ENCODE data around the gene CEP72. TPM values are rescaled to one million over a fixed set of nuclear protein-coding genes. Genes with fewer than 3 reads are reported as not detected.
"Not testable (repeated sequence)": the region's sequence is repeated elsewhere in the genome, so short reads cannot be mapped to it uniquely, and the experiment has no call there.

Gene CEP72
- total and polyA plus RNA-seq, 2 of the 13 experiments (the other 11 are each of a cell fraction or from before 2014, with no cell fraction given), result 3.4 to 9.4 TPM

DNA sequence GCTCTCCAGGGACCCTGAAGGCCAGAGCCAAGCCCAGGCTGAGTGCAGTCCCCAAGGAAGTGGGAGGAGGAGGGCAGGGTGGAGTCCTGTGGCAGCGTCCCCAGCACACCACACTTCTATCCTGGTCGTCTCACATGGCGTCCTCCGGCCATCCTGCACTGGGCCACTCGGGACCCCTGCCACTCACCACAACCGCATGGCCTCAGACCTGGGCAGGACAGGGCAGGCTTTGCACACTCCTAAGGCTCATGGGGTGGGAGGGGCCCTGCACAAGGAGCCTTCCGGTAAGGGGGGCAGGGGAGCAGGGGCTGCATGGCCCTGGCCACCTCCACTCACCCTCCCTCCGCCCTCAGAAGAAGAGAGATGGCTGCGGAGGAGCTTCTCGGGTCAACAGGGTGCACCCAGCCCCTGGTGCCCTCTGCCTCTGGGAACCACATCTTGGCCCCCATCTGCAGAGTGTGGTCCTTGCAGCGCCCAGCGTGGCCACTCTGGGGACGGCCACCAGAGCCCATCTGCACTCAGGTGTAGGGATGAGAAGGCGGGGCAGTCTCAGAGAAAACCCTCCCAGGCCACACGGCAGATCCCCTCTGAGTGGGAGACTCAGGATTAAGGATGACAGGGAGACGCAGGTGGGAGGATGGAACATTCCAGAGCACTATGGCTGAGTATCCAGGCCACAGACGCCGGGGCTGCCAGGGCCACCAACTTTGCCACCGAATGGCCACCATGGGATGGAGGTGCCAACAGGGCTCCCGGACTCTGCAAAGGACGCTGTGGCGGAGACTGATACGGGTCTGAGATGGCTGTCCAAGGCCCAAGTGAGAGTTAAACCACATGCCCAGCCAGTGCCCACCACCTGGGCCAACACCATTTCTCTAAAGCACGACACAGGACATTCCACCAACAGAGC, 73.4 kb downstream of the CEP72 start:
- in situ Hi-C loops (cut with HindIII; ENCODE audit: extremely low pct_ligation_motif_present, low pct_unique_long_range_greater_than_20kb), result loop anchor here (10.0 kb wide), 1 partner anchor 89 kb away; no protein-coding TSS in a partner anchor

GRCh38 chr5:686172-686523, 74.0 kb downstream of the CEP72 start:
- H4K20me1 ChIP-seq (ENCODE audit: insufficient read depth, low read length); H3K4me3 ChIP-seq (replicated peaks in 1 of 3; ENCODE audit: insufficient read depth in 1 of 3, low read depth in 2 of 3, low read length in 3 of 3); H3K4me2 ChIP-seq (ENCODE audit: low read depth, low read length); CTCF ChIA-PET (ENCODE audit: low intra/inter-chr PET ratio, low total read pairs); ATAC-seq; DNase-seq (ENCODE audit: low spot score); H3K9me3 ChIP-seq (ENCODE audit: low read length); FAIRE-seq; POLR2A ChIA-PET; intact Hi-C loops (cut with micrococcal nuclease; ENCODE audit: unreplicated experiment); H3K4me1 ChIP-seq (ENCODE audit: insufficient read depth, low read length); H2AFZ ChIP-seq (ENCODE audit: low read length); H3K9ac ChIP-seq (ENCODE audit: insufficient read depth, low read depth, low read length); H3K36me3 ChIP-seq (replicated peaks in 1 of 2; ENCODE audit: control insufficient read depth in 1 of 2, insufficient read depth in 2 of 2, low read length in 2 of 2); H3K27ac ChIP-seq (ENCODE audit: extremely low read length, insufficient read depth, low read length); H3K79me2 ChIP-seq (ENCODE audit: insufficient read depth, low read length); BruUV-seq (replicated peaks): not testable (repeated sequence)
- 56% methylated on average over 9 of the region's 12 CpGs for WGBS (ENCODE audit: low lambda C conversion rate)
- in situ Hi-C loops (cut with HindIII; ENCODE audit: extremely low pct_ligation_motif_present, low pct_unique_long_range_greater_than_20kb), result loop anchor here (10.0 kb wide), 1 partner anchor 89 kb away; no protein-coding TSS in a partner anchor
- peaks cover 4 to 18% of the 10 kb centered on the region in 2 experiments; a peak in 4 of 5 replicates for H3K27me3 ChIP-seq (ENCODE audit: control insufficient read depth in 1 of 2, insufficient read depth in 2 of 2, low read length in 2 of 2)

More for the DNA sequence above, 73.4 kb downstream of the CEP72 start:
- no peak overlapping the region for H3K9ac ChIP-seq (ENCODE audit: insufficient read depth, low read depth, low read length)
- DNase-seq (ENCODE audit: low spot score), result no peak
- CTCF ChIA-PET (ENCODE audit: low intra/inter-chr PET ratio, low total read pairs), result no interaction called here
- no peak overlapping the region for H3K4me3 ChIP-seq (replicated peaks in 1 of 3; ENCODE audit: insufficient read depth in 1 of 3, low read depth in 2 of 3, low read length in 3 of 3)
- no peaks in the 10 kb centered on the region for H3K9me3 ChIP-seq (ENCODE audit: low read length)
- peaks cover 4 to 18% of the 10 kb centered on the region in 2 experiments; a peak in 4 of 5 replicates for H3K27me3 ChIP-seq (ENCODE audit: control insufficient read depth in 1 of 2, insufficient read depth in 2 of 2, low read length in 2 of 2)
- no peaks in the 10 kb centered on the region for H4K20me1 ChIP-seq (ENCODE audit: insufficient read depth, low read length)
- intact Hi-C loops (cut with micrococcal nuclease; ENCODE audit: unreplicated experiment), result no loop called here
- TF ChIP-seq SP5 (CRISPR knock-in tag; IDR thresholded peaks at IDR 0.05; ENCODE audit: borderline replicate concordance, low read depth) (no peak), ZNF354B (CRISPR knock-in tag; IDR thresholded peaks at IDR 0.05) (no peak), KAT8 (CRISPR knock-in tag; IDR thresholded peaks at IDR 0.05) (no peak), TARDBP (CRISPR knock-in tag; IDR thresholded peaks at IDR 0.05) (no peak), IKZF1 (IDR thresholded peaks at IDR 0.05) (no peak), ZKSCAN8 (CRISPR knock-in tag; IDR thresholded peaks at IDR 0.05; ENCODE audit: borderline replicate concordance) (no peak), ZSCAN9 (CRISPR knock-in tag; IDR thresholded peaks at IDR 0.05; ENCODE audit: borderline replicate concordance) (no peak)
- ATAC-seq, result no peak
- no peaks in the 10 kb centered on the region for H3K79me2 ChIP-seq (ENCODE audit: insufficient read depth, low read length)
- no peak for FAIRE-seq
- no peak overlapping the region for H2AFZ ChIP-seq (ENCODE audit: low read length)
- H3K36me3 ChIP-seq (replicated peaks in 1 of 2; ENCODE audit: control insufficient read depth in 1 of 2, insufficient read depth in 2 of 2, low read length in 2 of 2), result no peaks in the 10 kb centered on the region
- no peak overlapping the region for H3K4me2 ChIP-seq (ENCODE audit: low read depth, low read length)
- 29% methylated on average over 18 of the region's 24 CpGs for WGBS (ENCODE audit: low lambda C conversion rate)
- POLR2A ChIA-PET, result no interaction called here
- no peaks in the 10 kb centered on the region for H3K4me1 ChIP-seq (ENCODE audit: insufficient read depth, low read length)
- BruUV-seq (replicated peaks), result no TSS peak
- H3K27ac ChIP-seq (ENCODE audit: extremely low read length, insufficient read depth, low read length), result no peak overlapping the region

- POLR2A ChIA-PET; DNase-seq (ENCODE audit: low spot score); H3K9me3 ChIP-seq (ENCODE audit: low read length); H3K79me2 ChIP-seq (ENCODE audit: insufficient read depth, low read length); H3K9ac ChIP-seq (ENCODE audit: insufficient read depth, low read depth, low read length); H3K36me3 ChIP-seq (replicated peaks in 1 of 2; ENCODE audit: control insufficient read depth in 1 of 2, insufficient read depth in 2 of 2, low read length in 2 of 2); BruUV-seq (replicated peaks); H3K27ac ChIP-seq (ENCODE audit: extremely low read length, insufficient read depth, low read length); intact Hi-C loops (cut with micrococcal nuclease; ENCODE audit: unreplicated experiment); H2AFZ ChIP-seq (ENCODE audit: low read length); FAIRE-seq; H3K4me2 ChIP-seq (ENCODE audit: low read depth, low read length); H3K4me3 ChIP-seq (replicated peaks in 1 of 3; ENCODE audit: insufficient read depth in 1 of 3, low read depth in 2 of 3, low read length in 3 of 3); CTCF ChIA-PET (ENCODE audit: low intra/inter-chr PET ratio, low total read pairs); ATAC-seq; H4K20me1 ChIP-seq (ENCODE audit: insufficient read depth, low read length); H3K4me1 ChIP-seq (ENCODE audit: insufficient read depth, low read length): not testable (repeated sequence)
- WGBS (ENCODE audit: low lambda C conversion rate), result 37% methylated on average over 8 of the region's 12 CpGs
- in situ Hi-C loops (cut with HindIII; ENCODE audit: extremely low pct_ligation_motif_present, low pct_unique_long_range_greater_than_20kb), result loop anchor here (10.0 kb wide), 1 partner anchor 88 kb away; no protein-coding TSS in a partner anchor
- peaks cover 4 to 18% of the 10 kb centered on the region in 2 experiments; a peak in 4 of 5 replicates for H3K27me3 ChIP-seq (ENCODE audit: control insufficient read depth in 1 of 2, insufficient read depth in 2 of 2, low read length in 2 of 2)
Observed at GRCh38 chr5:686936-687335, 74.8 kb downstream of the CEP72 start.

Data from HepG2 (cell line).